Esophagus squamous epithelium (tissue), 4 donors: Measurements from ENCODE around the gene GPATCH2L.

Experiments used
- CTCF ChIP-seq, 6 experiments: fragments of 450-650 bp in 4 of 6; fragments of 200-600 bp in 2 of 6; sonication (generic) in 2 of 6; IDR thresholded peaks; one replicate each; pipeline ENCODE4 v1.5.1; 2016 to 2019; ENCODE audit warnings: antibody characterized with exemption in 6 of 6, mild to moderate bottlenecking in 4 of 6, moderate library complexity in 4 of 6
- POLR2A ChIP-seq, 4 donors: fragments of 450-650 bp; IDR thresholded peaks; one replicate each; pipeline ENCODE4 v1.6.1; 2017; ENCODE audit warnings: antibody characterized with exemption in 4 of 4, mild to moderate bottlenecking in 4 of 4, moderate library complexity in 3 of 4

DNA sequence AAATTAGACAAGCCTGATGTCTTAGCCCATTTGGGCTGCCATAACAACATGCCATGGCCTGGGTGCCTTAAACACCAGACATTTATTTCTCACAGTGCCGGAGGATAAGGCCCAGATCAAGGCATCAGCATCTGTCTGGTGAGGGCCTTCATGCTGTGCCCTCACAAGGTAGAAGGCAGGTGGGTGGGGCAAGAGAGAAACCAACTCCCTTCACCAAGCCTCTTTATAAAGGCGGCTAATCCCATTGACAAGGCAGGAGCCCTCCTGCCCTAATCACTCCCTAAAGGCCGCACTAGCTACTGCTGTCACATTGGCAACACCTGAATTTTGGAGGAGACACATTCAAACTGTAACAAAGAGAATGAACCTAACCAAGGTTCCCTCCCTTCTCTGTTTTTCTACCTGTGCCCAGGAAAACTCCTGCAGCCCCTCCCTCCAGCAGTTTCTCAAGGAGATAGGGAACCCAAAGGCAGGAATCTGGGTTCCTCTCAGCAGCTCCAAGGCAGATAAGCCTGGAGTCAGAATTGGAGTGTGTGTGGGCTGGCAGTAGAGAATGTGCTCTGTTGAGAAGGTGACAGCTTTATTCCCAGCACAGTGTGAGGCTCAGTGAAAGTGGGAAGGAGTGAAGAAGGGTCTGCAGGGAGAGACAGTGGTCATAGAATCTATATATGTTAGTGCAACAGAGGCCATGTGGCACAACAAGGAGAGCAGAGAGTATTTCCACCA, 21.7 kb upstream of the GPATCH2L start:
- no peak for TF ChIP-seq CTCF (IDR thresholded peaks at IDR 0.05)
- no peak for TF ChIP-seq POLR2A (IDR thresholded peaks at IDR 0.05)
